Esophagus muscularis mucosa (tissue), 4 donors: ENCODE measurements around the gene FOXC2. TPM values are rescaled to one million over a fixed set of nuclear protein-coding genes. Genes with fewer than 3 reads are reported as not detected.
A peak's percentile ranks its signal among the peaks of the same experiment; 100 is the strongest.

Experiments
- DNase-seq: peaks from one replicate; pipeline ENCODE4 v3.0.0-alpha.2; 2017; ENCODE audit errors: extremely low spot score
- H3K27ac ChIP-seq, 4 donors: fragments of 200-600 bp; sonication (generic); replicated peaks in 1 of 4; 1 replicate in 3 of 4; 2 replicates in 1 of 4; pipeline ENCODE4 v1.5.1; 2016 to 2019; ENCODE audit warnings: mild to moderate bottlenecking in 1 of 4
- H3K27me3 ChIP-seq, 4 donors: fragments of 200-600 bp; sonication (generic); one replicate each; pipeline versions ENCODE4 v1.5.1 to v1.6.0; 2016 to 2019
- H3K36me3 ChIP-seq, 4 donors: fragments of 200-600 bp; sonication (generic); one replicate each; pipeline ENCODE4 v1.5.1; 2016 to 2019
- H3K4me1 ChIP-seq, 4 donors: fragments of 200-600 bp; sonication (generic); one replicate each; pipeline ENCODE4 v1.5.1; 2016 to 2019
- H3K4me3 ChIP-seq, 4 donors: fragments of 200-600 bp; sonication (generic); 1 replicate in 2 of 4; 2 replicates in 2 of 4; pipeline ENCODE4 v1.5.1; 2016 to 2019; ENCODE audit warnings: mild to moderate bottlenecking in 4 of 4, moderate library complexity in 1 of 4
- H3K9me3 ChIP-seq, 4 donors: fragments of 200-600 bp; sonication (generic); 1 replicate in 3 of 4; 2 replicates in 1 of 4; pipeline ENCODE4 v1.5.1; 2016 to 2019
- EP300 ChIP-seq: sonication (generic); formaldehyde crosslinking; IDR thresholded peaks from one replicate; pipeline ENCODE4 v1.6.1; 2017; ENCODE audit warnings: antibody characterized with exemption
- POLR2A ChIP-seq: fragments of 450-650 bp; IDR thresholded peaks from one replicate; pipeline ENCODE4 v1.6.1; 2017; ENCODE audit warnings: antibody characterized with exemption, moderate library complexity, mild to moderate bottlenecking, low read depth
- POLR2AphosphoS5 ChIP-seq, 2 donors: sonication (generic); formaldehyde crosslinking; IDR thresholded peaks; one replicate each; pipeline ENCODE4 v1.6.1; 2017; ENCODE audit warnings: antibody characterized with exemption in 2 of 2
- WGBS: methylation state at CpG from one replicate; pipeline ENCODE4 v1.1.5; 2018; 5-methylcytosine and 5-hydroxymethylcytosine counted together
- intact Hi-C: fragments of 100-400 bp; cut with DNase I; formaldehyde crosslinking; loops from one replicate; pipeline ENCODE4 v1.15.1; 2023
- total RNA-seq, 4 donors: library from RNA; depleted of rRNA; stranded (reverse); fragments of >200 nt; gene quantifications; one replicate each; pipeline versions ENCODE4 v1.1.0 to v1.2.1, GENCODE V29; 2016
- TF ChIP-seq, protein P1 (sequence below), 3 experiments: fragments of 200-600 bp in 2 of 3; fragments of 450-650 bp in 1 of 3; sonication (generic) in 2 of 3; IDR thresholded peaks; one replicate each; pipeline ENCODE4 v1.5.1; 2017 to 2019; ENCODE audit warnings: antibody characterized with exemption in 3 of 3, mild to moderate bottlenecking in 2 of 3, moderate library complexity in 1 of 3

The FOXC2 gene
- total RNA-seq, 4 donors from 2014 or later, result 0.71 to 1.7 (median 1.1) TPM

DNA sequence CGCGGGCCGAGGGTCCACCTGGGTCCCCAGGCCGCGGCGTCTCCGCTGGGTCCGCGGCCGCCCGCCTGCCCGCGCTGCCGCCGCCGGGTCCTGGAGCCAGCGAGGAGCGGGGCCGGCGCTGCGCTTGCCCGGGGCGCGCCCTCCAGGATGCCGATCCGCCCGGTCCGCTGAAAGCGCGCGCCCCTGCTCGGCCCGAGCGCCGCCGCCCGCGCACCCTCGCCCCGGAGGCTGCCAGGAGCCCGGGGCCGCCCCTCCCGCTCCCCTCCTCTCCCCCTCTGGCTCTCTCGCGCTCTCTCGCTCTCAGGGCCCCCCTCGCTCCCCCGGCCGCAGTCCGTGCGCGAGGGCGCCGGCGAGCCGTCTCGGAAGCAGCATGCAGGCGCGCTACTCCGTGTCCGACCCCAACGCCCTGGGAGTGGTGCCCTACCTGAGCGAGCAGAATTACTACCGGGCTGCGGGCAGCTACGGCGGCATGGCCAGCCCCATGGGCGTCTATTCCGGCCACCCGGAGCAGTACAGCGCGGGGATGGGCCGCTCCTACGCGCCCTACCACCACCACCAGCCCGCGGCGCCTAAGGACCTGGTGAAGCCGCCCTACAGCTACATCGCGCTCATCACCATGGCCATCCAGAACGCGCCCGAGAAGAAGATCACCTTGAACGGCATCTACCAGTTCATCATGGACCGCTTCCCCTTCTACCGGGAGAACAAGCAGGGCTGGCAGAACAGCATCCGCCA lies 504 bp downstream of the FOXC2 start:
- H3K4me3 ChIP-seq, result peak overlapping the region; percentile 44 to 61 (median 48)
- no peaks in the 10 kb centered on the region for H3K9me3 ChIP-seq
- peak overlapping the region; percentile 33 to 66 (median 56) for H3K27ac ChIP-seq
- no peaks in the 10 kb centered on the region for H3K36me3 ChIP-seq
- peaks cover 0 to 96% (median 54%) of the 10 kb centered on the region in 4 donors for H3K27me3 ChIP-seq
- intact Hi-C loops, result no loop called here
- no peak for DNase-seq
- WGBS, result 2% methylated on average over 20 of the region's 88 CpGs
- TF ChIP-seq POLR2AphosphoS5 (IDR thresholded peaks at IDR 0.05) (no peak), EP300 (no peak), POLR2A (no peak)
- TF ChIP-seq, protein P1, sequence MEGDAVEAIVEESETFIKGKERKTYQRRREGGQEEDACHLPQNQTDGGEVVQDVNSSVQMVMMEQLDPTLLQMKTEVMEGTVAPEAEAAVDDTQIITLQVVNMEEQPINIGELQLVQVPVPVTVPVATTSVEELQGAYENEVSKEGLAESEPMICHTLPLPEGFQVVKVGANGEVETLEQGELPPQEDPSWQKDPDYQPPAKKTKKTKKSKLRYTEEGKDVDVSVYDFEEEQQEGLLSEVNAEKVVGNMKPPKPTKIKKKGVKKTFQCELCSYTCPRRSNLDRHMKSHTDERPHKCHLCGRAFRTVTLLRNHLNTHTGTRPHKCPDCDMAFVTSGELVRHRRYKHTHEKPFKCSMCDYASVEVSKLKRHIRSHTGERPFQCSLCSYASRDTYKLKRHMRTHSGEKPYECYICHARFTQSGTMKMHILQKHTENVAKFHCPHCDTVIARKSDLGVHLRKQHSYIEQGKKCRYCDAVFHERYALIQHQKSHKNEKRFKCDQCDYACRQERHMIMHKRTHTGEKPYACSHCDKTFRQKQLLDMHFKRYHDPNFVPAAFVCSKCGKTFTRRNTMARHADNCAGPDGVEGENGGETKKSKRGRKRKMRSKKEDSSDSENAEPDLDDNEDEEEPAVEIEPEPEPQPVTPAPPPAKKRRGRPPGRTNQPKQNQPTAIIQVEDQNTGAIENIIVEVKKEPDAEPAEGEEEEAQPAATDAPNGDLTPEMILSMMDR (IDR thresholded peaks at IDR 0.05), result no peak
- H3K4me1 ChIP-seq, result peaks cover 5 to 47% (median 33%) of the 10 kb centered on the region in 4 donors

DNA sequence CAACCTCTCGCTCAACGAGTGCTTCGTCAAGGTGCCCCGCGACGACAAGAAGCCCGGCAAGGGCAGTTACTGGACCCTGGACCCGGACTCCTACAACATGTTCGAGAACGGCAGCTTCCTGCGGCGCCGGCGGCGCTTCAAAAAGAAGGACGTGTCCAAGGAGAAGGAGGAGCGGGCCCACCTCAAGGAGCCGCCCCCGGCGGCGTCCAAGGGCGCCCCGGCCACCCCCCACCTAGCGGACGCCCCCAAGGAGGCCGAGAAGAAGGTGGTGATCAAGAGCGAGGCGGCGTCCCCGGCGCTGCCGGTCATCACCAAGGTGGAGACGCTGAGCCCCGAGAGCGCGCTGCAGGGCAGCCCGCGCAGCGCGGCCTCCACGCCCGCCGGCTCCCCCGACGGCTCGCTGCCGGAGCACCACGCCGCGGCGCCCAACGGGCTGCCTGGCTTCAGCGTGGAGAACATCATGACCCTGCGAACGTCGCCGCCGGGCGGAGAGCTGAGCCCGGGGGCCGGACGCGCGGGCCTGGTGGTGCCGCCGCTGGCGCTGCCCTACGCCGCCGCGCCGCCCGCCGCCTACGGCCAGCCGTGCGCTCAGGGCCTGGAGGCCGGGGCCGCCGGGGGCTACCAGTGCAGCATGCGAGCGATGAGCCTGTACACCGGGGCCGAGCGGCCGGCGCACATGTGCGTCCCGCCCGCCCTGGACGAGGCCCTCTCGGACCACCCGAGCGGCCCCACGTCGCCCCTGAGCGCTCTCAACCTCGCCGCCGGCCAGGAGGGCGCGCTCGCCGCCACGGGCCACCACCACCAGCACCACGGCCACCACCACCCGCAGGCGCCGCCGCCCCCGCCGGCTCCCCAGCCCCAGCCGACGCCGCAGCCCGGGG lies 1.3 kb downstream of the FOXC2 start:
- intact Hi-C loops, result no loop called here
- no peak for TF ChIP-seq POLR2AphosphoS5 (IDR thresholded peaks at IDR 0.05)
- TF ChIP-seq EP300, result no peak
- TF ChIP-seq, protein P1 (IDR thresholded peaks at IDR 0.05), result no peak
- TF ChIP-seq POLR2A, result no peak
- no peak for DNase-seq
- peaks cover 5 to 47% (median 33%) of the 10 kb centered on the region in 4 donors for H3K4me1 ChIP-seq
- WGBS, result 4% methylated on average over 17 of the region's 116 CpGs
- no peaks in the 10 kb centered on the region for H3K9me3 ChIP-seq
- H3K27me3 ChIP-seq, result peaks cover 0 to 97% (median 58%) of the 10 kb centered on the region in 4 donors
- no peaks in the 10 kb centered on the region for H3K36me3 ChIP-seq
- H3K4me3 ChIP-seq, result peak overlapping the region; percentile 44 to 61 (median 48)
- H3K27ac ChIP-seq, result peak overlapping the region; percentile 33 to 66 (median 56)

DNA sequence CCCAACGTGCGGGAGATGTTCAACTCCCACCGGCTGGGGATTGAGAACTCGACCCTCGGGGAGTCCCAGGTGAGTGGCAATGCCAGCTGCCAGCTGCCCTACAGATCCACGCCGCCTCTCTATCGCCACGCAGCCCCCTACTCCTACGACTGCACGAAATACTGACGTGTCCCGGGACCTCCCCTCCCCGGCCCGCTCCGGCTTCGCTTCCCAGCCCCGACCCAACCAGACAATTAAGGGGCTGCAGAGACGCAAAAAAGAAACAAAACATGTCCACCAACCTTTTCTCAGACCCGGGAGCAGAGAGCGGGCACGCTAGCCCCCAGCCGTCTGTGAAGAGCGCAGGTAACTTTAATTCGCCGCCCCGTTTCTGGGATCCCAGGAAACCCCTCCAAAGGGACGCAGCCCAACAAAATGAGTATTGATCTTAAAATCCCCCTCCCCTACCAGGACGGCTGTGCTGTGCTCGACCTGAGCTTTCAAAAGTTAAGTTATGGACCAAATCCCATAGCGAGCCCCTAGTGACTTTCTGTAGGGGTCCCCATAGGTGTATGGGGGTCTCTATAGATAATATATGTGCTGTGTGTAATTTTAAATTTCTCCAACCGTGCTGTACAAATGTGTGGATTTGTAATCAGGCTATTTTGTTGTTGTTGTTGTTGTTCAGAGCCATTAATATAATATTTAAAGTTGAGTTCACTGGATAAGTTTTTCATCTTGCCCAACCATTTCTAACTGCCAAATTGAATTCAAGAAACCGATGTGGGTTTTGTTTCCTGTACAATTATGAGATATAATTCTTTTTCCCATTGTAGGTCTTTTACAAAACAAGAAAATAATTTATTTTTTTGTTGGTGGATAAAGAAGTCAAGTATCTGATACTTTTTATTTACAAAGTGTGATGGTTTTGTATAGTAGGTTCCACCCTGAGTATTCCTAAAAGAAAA lies 2.3 kb downstream of the FOXC2 start:
- Histone ChIP-seq H3K27me3 (peaks cover 0 to 100% (median 58%) of the 10 kb centered on the region in 4 donors), H3K9me3 (no peaks in the 10 kb centered on the region), H3K36me3 (no peaks in the 10 kb centered on the region), H3K4me1 (peaks cover 4 to 39% (median 24%) of the 10 kb centered on the region in 4 donors), H3K27ac (peak overlapping the region; percentile 27 to 49 (median 40)), H3K4me3 (peak overlapping the region; percentile 44 to 61 (median 48))
- intact Hi-C loops, result no loop called here
- TF ChIP-seq EP300 (no peak), POLR2AphosphoS5 (IDR thresholded peaks at IDR 0.05) (no peak), POLR2A (no peak)
- TF ChIP-seq, protein P1 (IDR thresholded peaks at IDR 0.05), result no peak
- no peak for DNase-seq
- WGBS, result 19% methylated on average over 23 of the region's 33 CpGs

DNA sequence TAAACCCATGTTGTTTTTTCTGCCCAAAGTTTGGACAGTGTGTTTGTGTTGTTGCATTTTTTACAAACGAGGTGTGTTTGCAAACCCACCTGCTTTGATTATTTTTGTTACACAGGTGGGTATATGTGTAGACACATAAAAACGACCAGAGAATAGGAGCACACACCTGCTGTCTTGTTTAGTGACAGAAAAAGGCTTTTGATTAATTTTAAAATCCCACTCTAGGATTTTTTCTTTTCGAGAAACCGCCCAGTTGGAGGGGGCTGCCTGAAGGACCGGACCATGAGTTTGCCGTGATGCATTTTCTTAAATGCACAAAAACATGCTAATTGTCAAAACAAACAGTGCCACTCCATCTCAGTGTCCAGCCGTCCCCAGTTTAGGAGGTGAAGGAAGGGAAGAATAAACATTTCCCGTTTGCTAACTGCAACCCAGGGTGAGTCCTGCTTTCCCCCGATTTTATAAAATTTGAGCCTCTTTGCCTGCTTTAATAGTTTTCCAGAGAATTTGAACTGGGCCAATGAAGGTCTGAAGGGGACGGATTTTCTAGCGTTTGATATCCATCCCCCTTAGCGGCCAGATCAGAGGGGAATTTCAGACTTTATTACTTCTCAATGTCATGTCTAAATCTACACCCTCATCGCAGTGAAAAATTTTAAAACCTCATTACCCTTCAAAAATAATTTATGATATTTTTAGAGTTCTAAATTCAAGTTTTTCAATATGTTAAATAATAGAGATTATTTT lies 3.2 kb downstream of the FOXC2 start:
- H3K27ac ChIP-seq, result no peak overlapping the region
- no peaks in the 10 kb centered on the region for H3K9me3 ChIP-seq
- H3K36me3 ChIP-seq, result no peaks in the 10 kb centered on the region
- TF ChIP-seq POLR2A (no peak), EP300 (no peak), POLR2AphosphoS5 (IDR thresholded peaks at IDR 0.05) (no peak)
- TF ChIP-seq, protein P1 (IDR thresholded peaks at IDR 0.05), result no peak
- peaks cover under 1 to 34% (median 21%) of the 10 kb centered on the region in 4 donors for H3K4me1 ChIP-seq
- intact Hi-C loops, result no loop called here
- DNase-seq, result no peak
- WGBS, result 69% methylated on average over 13 of the region's 13 CpGs
- H3K4me3 ChIP-seq, result peak overlapping the region; percentile 5 to 48 (median 46)
- peaks cover 0 to 100% (median 51%) of the 10 kb centered on the region in 4 donors for H3K27me3 ChIP-seq
